AG04450 (cell line): ENCODE measurements around the gene SRRD. TPM values are rescaled to one million over a fixed set of nuclear protein-coding genes. Genes with fewer than 3 reads are reported as not detected.

Source experiments
- CTCF ChIA-PET: fragments of 300-600, 350-600 bp; formaldehyde crosslinking; extraction: SDS; loops from one replicate; lab custom pipeline; 2022; ENCODE audit warnings: antibody characterized with exemption, inconsistent platforms; lab: Charles Lee
- POLR2A ChIA-PET: fragments of 350-600 bp; formaldehyde crosslinking; extraction: SDS; loops from one replicate; lab custom pipeline; 2021; ENCODE audit warnings: antibody characterized with exemption, inconsistent platforms; lab: Yijun Ruan, JAX
- DNase-seq: peaks from one replicate; pipeline ENCODE4 v3.0.0-alpha.2; 2011; ENCODE audit warnings: low read depth, low spot score
- H3K27ac ChIP-seq: one replicate; pipeline ENCODE4 v1.5.1; 2012; ENCODE audit warnings: low read depth, low read length, control low read depth
- H3K27me3 ChIP-seq: one replicate; pipeline ENCODE4 v1.6.0; 2012; ENCODE audit warnings: low read length; ENCODE audit not compliant: control insufficient read depth, insufficient read depth
- H3K4me3 ChIP-seq: 2 replicates; pipeline ENCODE4 v1.5.1; 2011; ENCODE audit warnings: mild to moderate bottlenecking, low read depth, low read length, control low read depth
- H3K9me3 ChIP-seq: 2 replicates; pipeline ENCODE4 v1.5.1; 2012; ENCODE audit warnings: low read length; ENCODE audit not compliant: control insufficient read depth, insufficient read depth
- polyA plus RNA-seq: library from polyadenylated mRNA; depleted of rRNA; stranded (reverse); fragments of >200 nt; gene quantifications from 2 replicates; pipeline ENCODE4 v1.2.3, GENCODE V29; 2011
- TF ChIP-seq, protein P1 (sequence below): IDR thresholded peaks from 2 replicates; pipeline ENCODE4 v1.5.1; 2011; ENCODE audit warnings: low read depth, low read length, control low read depth, inconsistent platforms

SRRD gene
- polyA plus RNA-seq, 1 experiment = 38.5 TPM

DNA sequence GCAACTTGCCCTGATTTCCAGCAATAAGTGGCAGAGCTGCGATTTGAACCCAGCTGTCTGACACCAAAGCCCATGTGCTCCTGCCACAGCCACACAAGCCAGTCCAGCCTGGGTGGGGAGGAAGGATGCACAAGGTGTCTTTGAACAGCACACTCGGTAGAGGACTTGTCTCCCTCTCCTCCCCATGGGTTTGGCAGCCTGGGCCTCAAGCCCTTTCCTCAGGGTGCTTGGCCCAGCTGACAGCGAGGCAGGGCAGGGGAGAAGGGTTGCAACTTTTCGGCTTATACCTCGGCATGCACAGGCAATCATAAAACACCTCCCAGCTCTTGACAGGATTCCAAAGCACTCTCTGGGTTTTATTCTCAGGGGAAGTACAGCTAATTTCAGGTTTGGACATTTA is 35.3 kb upstream of the SRRD start:
- H3K4me3 ChIP-seq = no peak overlapping the region
- DNase-seq = no peak
- ChIA-PET POLR2A (no interaction called here), CTCF (interaction anchor here (1.1 to 1.7 kb wide), 3 partner anchors 12 to 84 kb away, joined by 4 to 8 read pairs (median 6); no protein-coding TSS in a partner anchor)
- H3K27me3 ChIP-seq = no peaks in the 10 kb centered on the region
- H3K9me3 ChIP-seq = no peaks in the 10 kb centered on the region
- no peak overlapping the region for H3K27ac ChIP-seq
- TF ChIP-seq, protein P1, sequence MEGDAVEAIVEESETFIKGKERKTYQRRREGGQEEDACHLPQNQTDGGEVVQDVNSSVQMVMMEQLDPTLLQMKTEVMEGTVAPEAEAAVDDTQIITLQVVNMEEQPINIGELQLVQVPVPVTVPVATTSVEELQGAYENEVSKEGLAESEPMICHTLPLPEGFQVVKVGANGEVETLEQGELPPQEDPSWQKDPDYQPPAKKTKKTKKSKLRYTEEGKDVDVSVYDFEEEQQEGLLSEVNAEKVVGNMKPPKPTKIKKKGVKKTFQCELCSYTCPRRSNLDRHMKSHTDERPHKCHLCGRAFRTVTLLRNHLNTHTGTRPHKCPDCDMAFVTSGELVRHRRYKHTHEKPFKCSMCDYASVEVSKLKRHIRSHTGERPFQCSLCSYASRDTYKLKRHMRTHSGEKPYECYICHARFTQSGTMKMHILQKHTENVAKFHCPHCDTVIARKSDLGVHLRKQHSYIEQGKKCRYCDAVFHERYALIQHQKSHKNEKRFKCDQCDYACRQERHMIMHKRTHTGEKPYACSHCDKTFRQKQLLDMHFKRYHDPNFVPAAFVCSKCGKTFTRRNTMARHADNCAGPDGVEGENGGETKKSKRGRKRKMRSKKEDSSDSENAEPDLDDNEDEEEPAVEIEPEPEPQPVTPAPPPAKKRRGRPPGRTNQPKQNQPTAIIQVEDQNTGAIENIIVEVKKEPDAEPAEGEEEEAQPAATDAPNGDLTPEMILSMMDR = no peak

DNA sequence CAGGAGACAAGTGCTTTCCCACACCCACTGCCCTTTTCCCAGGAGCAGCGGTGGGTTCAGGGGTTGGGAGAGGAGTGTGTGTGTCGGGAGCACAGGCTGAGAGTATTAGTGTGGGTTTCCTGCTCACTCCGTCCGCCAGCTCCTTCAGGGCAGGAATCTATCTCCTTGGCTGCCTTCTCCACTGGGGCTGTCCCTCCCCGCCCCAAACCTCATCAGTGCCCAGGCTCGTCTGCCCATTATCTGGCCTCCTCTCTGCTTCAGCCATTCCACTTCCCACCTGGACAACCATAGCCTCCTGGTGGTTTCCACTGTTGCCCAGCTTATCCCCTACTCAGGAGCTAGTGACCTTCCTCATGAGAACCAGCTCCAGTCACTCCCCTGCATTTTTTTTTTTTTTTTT is 34.7 kb upstream of the SRRD start:
- CTCF ChIA-PET = interaction anchor here (1.1 to 1.7 kb wide), 4 partner anchors 11 to 85 kb away, joined by 4 to 8 read pairs (median 6); no protein-coding TSS in a partner anchor
- Histone ChIP-seq H3K27me3 (no peaks in the 10 kb centered on the region), H3K4me3 (no peak overlapping the region), H3K9me3 (no peaks in the 10 kb centered on the region), H3K27ac (no peak overlapping the region)
- no peak for DNase-seq
- POLR2A ChIA-PET = no interaction called here
- TF ChIP-seq, protein P1 = no peak

DNA sequence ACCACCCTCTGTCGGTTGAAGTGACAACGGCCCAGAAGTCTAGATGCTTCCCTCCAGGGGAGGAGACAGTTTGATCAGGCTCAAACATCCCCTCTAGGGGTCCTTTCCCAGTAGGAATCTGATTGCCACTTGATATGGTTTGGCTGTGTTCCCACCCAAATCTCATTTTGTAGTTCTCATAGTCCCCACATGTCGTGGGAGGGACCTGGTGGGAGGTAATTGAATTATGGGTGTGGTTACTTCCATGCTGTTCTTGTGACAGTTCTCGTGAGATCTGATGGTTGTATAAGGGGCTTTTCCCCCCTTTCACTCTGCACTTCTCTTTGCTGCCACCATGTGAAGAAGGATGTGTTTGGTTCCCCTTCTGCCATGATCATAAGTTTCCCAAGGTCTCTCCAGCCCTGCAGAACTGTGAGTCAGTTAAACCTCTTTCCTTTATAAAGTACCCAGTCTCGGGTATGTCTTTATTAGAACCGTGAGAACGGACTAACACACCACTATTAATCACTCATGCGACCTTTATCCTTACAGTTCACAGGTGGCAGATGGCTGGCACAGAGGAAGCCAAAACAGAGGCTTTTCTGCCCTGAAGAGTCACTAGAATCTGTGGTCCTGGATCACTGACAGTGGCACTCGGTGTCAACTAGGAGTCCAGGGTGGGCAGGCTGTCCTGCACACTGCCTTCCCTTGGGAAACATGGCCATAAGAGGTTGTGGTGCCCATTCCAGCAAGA is 33.1 kb upstream of the SRRD start:
- no peak overlapping the region for H3K4me3 ChIP-seq
- no peaks in the 10 kb centered on the region for H3K27me3 ChIP-seq
- TF ChIP-seq, protein P1 = no peak
- no peak for DNase-seq
- POLR2A ChIA-PET = no interaction called here
- no peak overlapping the region for H3K27ac ChIP-seq
- no peaks in the 10 kb centered on the region for H3K9me3 ChIP-seq
- CTCF ChIA-PET = no interaction called here

DNA sequence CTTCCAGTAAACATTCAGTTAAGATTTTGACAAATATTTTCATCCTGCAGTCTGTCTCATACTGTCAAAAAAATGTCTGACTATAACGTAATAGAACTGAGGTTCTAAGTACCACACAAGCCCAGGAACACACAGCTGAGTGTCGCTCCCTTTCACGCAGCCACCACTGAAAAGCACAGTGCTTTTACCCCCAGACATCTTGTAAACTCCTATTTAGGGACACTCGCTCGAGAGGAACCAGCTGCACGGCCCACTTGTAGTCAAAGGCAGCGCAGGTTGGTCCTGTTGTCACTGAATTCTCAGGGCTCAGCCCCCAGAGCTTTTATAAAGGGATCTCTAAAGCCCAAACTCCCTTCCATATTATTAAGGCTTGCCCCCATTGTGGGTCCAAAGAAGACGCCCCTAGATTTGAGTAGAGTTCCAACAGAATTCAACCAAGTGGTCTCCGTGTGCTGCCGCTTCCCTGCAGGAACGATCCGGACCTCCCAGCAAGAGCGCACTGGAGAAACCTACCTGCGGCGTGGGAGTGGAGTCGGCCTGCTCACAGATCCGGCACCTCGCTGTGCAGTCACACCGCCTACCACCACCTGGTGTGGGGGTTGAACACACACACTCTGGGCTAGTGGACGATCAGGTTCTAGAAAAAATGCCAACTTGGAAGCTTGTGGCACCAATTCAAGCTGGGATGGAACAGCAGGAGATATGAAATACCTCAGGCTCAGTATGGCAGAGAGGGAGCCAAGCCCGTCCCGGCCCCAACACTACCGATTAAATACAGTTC is 31.3 kb upstream of the SRRD start:
- Histone ChIP-seq H3K4me3 (no peak overlapping the region), H3K9me3 (no peaks in the 10 kb centered on the region), H3K27ac (no peak overlapping the region), H3K27me3 (no peaks in the 10 kb centered on the region)
- ChIA-PET CTCF (interaction anchor here (1.0 to 1.6 kb wide), 3 partner anchors 8 to 88 kb away, joined by 3 to 5 read pairs (median 4); no protein-coding TSS in a partner anchor), POLR2A (no interaction called here)
- TF ChIP-seq, protein P1 = no peak
- DNase-seq = no peak
